Measurements from ENCODE around the gene CDK5. TPM values are rescaled to one million over a fixed set of nuclear protein-coding genes. Genes with fewer than 3 reads are reported as not detected.

The CDK5 gene
- total and polyA plus RNA-seq, 2 of the 13 experiments (the other 11 are each of a cell fraction or from before 2014, with no cell fraction given) = 16.4 to 21.3 TPM

- TF ChIP-seq ZBTB10 (CRISPR knock-in tag; IDR thresholded peaks at IDR 0.05; ENCODE audit: borderline replicate concordance) = peak; percentile 37; the same call in 1 of the 2 replicates
- TF ChIP-seq ZBTB38 (CRISPR knock-in tag; IDR thresholded peaks at IDR 0.05) = peak; percentile 16; the same call in 1 of the 2 replicates
- peak; percentile 43; the same call in 1 of the 2 replicates for TF ChIP-seq KDM2A (CRISPR knock-in tag; IDR thresholded peaks at IDR 0.05; ENCODE audit: borderline replicate concordance, low read depth)
- TF ChIP-seq RARG (CRISPR knock-in tag; IDR thresholded peaks at IDR 0.05; ENCODE audit: low read depth) = no peak
- TF ChIP-seq, protein P1, sequence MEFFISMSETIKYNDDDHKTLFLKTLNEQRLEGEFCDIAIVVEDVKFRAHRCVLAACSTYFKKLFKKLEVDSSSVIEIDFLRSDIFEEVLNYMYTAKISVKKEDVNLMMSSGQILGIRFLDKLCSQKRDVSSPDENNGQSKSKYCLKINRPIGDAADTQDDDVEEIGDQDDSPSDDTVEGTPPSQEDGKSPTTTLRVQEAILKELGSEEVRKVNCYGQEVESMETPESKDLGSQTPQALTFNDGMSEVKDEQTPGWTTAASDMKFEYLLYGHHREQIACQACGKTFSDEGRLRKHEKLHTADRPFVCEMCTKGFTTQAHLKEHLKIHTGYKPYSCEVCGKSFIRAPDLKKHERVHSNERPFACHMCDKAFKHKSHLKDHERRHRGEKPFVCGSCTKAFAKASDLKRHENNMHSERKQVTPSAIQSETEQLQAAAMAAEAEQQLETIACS (CRISPR knock-in tag; IDR thresholded peaks at IDR 0.05) = peak; percentile 94
- peak; percentile 32; the same call in 1 of the 2 replicates for TF ChIP-seq TAF1 (CRISPR knock-in tag; IDR thresholded peaks at IDR 0.05)
- peak; percentile 88; the same call in 1 of the 2 replicates for TF ChIP-seq PCBP1 (IDR thresholded peaks at IDR 0.05; ENCODE audit: borderline replicate concordance, low read depth, low read length)
- TF ChIP-seq, protein P2, sequence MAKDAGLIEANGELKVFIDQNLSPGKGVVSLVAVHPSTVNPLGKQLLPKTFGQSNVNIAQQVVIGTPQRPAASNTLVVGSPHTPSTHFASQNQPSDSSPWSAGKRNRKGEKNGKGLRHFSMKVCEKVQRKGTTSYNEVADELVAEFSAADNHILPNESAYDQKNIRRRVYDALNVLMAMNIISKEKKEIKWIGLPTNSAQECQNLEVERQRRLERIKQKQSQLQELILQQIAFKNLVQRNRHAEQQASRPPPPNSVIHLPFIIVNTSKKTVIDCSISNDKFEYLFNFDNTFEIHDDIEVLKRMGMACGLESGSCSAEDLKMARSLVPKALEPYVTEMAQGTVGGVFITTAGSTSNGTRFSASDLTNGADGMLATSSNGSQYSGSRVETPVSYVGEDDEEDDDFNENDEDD (CRISPR knock-in tag; IDR thresholded peaks at IDR 0.05; ENCODE audit: borderline replicate concordance) = peak; percentile 37; the same call in 1 of the 2 replicates
- peak; percentile 35; the same call in 1 of the 2 replicates for TF ChIP-seq ZFX (CRISPR knock-in tag; IDR thresholded peaks at IDR 0.05; ENCODE audit: low read depth)
- TF ChIP-seq KAT7 (CRISPR knock-in tag; IDR thresholded peaks at IDR 0.05; ENCODE audit: borderline replicate concordance) = peak; percentile 55; the same call in 1 of the 2 replicates
- TF ChIP-seq MYC (CRISPR knock-in tag; IDR thresholded peaks at IDR 0.05; ENCODE audit: borderline replicate concordance) = peak; percentile 8; the same call in 1 of the 2 replicates
- TF ChIP-seq, protein P3, sequence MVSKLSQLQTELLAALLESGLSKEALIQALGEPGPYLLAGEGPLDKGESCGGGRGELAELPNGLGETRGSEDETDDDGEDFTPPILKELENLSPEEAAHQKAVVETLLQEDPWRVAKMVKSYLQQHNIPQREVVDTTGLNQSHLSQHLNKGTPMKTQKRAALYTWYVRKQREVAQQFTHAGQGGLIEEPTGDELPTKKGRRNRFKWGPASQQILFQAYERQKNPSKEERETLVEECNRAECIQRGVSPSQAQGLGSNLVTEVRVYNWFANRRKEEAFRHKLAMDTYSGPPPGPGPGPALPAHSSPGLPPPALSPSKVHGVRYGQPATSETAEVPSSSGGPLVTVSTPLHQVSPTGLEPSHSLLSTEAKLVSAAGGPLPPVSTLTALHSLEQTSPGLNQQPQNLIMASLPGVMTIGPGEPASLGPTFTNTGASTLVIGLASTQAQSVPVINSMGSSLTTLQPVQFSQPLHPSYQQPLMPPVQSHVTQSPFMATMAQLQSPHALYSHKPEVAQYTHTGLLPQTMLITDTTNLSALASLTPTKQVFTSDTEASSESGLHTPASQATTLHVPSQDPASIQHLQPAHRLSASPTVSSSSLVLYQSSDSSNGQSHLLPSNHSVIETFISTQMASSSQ (IDR thresholded peaks at IDR 0.05; ENCODE audit: low read depth) = no peak
- TF ChIP-seq, protein P3 (CRISPR knock-in tag; IDR thresholded peaks at IDR 0.05; ENCODE audit: borderline replicate concordance) = no peak
- TF ChIP-seq, protein P4, sequence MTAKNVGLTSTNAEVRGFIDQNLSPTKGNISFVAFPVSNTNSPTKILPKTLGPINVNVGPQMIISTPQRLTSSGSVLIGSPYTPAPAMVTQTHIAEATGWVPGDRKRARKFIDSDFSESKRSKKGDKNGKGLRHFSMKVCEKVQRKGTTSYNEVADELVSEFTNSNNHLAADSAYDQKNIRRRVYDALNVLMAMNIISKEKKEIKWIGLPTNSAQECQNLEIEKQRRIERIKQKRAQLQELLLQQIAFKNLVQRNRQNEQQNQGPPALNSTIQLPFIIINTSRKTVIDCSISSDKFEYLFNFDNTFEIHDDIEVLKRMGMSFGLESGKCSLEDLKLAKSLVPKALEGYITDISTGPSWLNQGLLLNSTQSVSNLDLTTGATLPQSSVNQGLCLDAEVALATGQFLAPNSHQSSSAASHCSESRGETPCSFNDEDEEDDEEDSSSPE (CRISPR knock-in tag; IDR thresholded peaks at IDR 0.05) = peak; percentile 24; the same call in 1 of the 2 replicates
- TF ChIP-seq ZNF562 (CRISPR knock-in tag; IDR thresholded peaks at IDR 0.05; ENCODE audit: borderline replicate concordance) = no peak
- no peak for TF ChIP-seq JUND (CRISPR knock-in tag; IDR thresholded peaks at IDR 0.05)
- TF ChIP-seq ZNF430 (CRISPR knock-in tag; IDR thresholded peaks at IDR 0.05) = peak; percentile 59; the same call in 1 of the 2 replicates
- TF ChIP-seq SALL1 (CRISPR knock-in tag; IDR thresholded peaks at IDR 0.05) = peak; percentile 46
Observed at GRCh38 chr7:151059367-151060112, 1.8 kb upstream of the CDK5 start, which contains the start of gene SLC4A2 (continued).

All from HepG2 (cell line).